Measurements from ENCODE around the gene PRR35. TPM values are rescaled to one million over a fixed set of nuclear protein-coding genes. Genes with fewer than 3 reads are reported as not detected.

Gene PRR35
- total RNA-seq, 6 donors from 2014 or later = not detected

GRCh38 chr16:578232-578869 lies 18.2 kb downstream of the PRR35 start:
- ATAC-seq (ENCODE audit: low FRiP score in 2 of 2) (no peak), DNase-seq (peak in 1 of 2 donors; percentile 78)
- WGBS, 2 donors = 83 to 89% methylated on average over 8 to 13 of the region's 24 CpGs

GRCh38 chr16:578870-579405 lies 18.7 kb downstream of the PRR35 start:
- ATAC-seq (ENCODE audit: low FRiP score in 2 of 2) (peak; percentile 77 to 90), DNase-seq (peak; percentile 71 to 93)
- no peak overlapping the region for H3K27ac ChIP-seq
- peak overlapping the region in 2 of 4 donors; percentile 14 to 37 for H3K4me3 ChIP-seq
- WGBS, 2 donors = 41 to 90% methylated on average over 2 to 29 of the region's 34 CpGs
- H3K4me1 ChIP-seq = peaks cover 7 to 8% (median 7%) of the 10 kb centered on the region in 4 donors
- H3K27me3 ChIP-seq = no peaks in the 10 kb centered on the region
- no peaks in the 10 kb centered on the region for H3K9me3 ChIP-seq
- TF ChIP-seq POLR2A (IDR thresholded peaks at IDR 0.05) (no peak), POLR2AphosphoS5 (IDR thresholded peaks at IDR 0.05) (no peak)
- TF ChIP-seq, protein P1, sequence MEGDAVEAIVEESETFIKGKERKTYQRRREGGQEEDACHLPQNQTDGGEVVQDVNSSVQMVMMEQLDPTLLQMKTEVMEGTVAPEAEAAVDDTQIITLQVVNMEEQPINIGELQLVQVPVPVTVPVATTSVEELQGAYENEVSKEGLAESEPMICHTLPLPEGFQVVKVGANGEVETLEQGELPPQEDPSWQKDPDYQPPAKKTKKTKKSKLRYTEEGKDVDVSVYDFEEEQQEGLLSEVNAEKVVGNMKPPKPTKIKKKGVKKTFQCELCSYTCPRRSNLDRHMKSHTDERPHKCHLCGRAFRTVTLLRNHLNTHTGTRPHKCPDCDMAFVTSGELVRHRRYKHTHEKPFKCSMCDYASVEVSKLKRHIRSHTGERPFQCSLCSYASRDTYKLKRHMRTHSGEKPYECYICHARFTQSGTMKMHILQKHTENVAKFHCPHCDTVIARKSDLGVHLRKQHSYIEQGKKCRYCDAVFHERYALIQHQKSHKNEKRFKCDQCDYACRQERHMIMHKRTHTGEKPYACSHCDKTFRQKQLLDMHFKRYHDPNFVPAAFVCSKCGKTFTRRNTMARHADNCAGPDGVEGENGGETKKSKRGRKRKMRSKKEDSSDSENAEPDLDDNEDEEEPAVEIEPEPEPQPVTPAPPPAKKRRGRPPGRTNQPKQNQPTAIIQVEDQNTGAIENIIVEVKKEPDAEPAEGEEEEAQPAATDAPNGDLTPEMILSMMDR (IDR thresholded peaks at IDR 0.05) = peak; percentile 69 to 96 (median 90)
- H3K36me3 ChIP-seq = peaks cover 5 to 39% (median 28%) of the 10 kb centered on the region in 4 donors

More at GRCh38 chr16:578232-578869, 18.2 kb downstream of the PRR35 start:
- Histone ChIP-seq H3K9me3 (no peaks in the 10 kb centered on the region), H3K27ac (no peak overlapping the region), H3K27me3 (no peaks in the 10 kb centered on the region), H3K4me3 (no peak overlapping the region), H3K36me3 (peaks cover 5 to 41% (median 31%) of the 10 kb centered on the region in 4 donors), H3K4me1 (peaks cover 7 to 8% (median 7%) of the 10 kb centered on the region in 4 donors)
- TF ChIP-seq POLR2A (IDR thresholded peaks at IDR 0.05) (no peak), EP300 (IDR thresholded peaks at IDR 0.05) (no peak), POLR2AphosphoS5 (IDR thresholded peaks at IDR 0.05) (no peak)
- TF ChIP-seq, protein P1 (IDR thresholded peaks at IDR 0.05) = no peak

- Histone ChIP-seq H3K4me1 (peaks cover 7 to 8% (median 7%) of the 10 kb centered on the region in 4 donors), H3K27me3 (no peaks in the 10 kb centered on the region), H3K36me3 (peaks cover 0 to 25% (median 14%) of the 10 kb centered on the region in 4 donors), H3K27ac (no peak overlapping the region), H3K9me3 (no peaks in the 10 kb centered on the region), H3K4me3 (no peak overlapping the region)
- ATAC-seq (ENCODE audit: low FRiP score in 2 of 2) = no peak
- WGBS, 2 donors = 93 to 94% methylated on average over 11 to 27 of the region's 27 CpGs
- no peak for TF ChIP-seq EP300 (IDR thresholded peaks at IDR 0.05)
- TF ChIP-seq, protein P1 (IDR thresholded peaks at IDR 0.05) = no peak
- TF ChIP-seq POLR2A (IDR thresholded peaks at IDR 0.05) = no peak
- no peak for TF ChIP-seq POLR2AphosphoS5 (IDR thresholded peaks at IDR 0.05)
- DNase-seq = peak in 1 of 2 donors; percentile 74
These were observed 20.1 kb downstream of the PRR35 start for GRCh38 chr16:580141-580945.

GRCh38 chr16:580946-581498 lies 20.8 kb downstream of the PRR35 start:
- peaks cover 7 to 11% (median 8%) of the 10 kb centered on the region in 4 donors for H3K4me1 ChIP-seq
- 97 to 98% methylated on average over 9 to 19 of the region's 19 CpGs for WGBS, 2 donors
- H3K36me3 ChIP-seq = peaks cover 0 to 18% (median 8%) of the 10 kb centered on the region in 4 donors
- ATAC-seq (ENCODE audit: low FRiP score in 2 of 2) (no peak), DNase-seq (no peak)
- no peak overlapping the region for H3K27ac ChIP-seq
- TF ChIP-seq POLR2A (IDR thresholded peaks at IDR 0.05) = no peak
- TF ChIP-seq, protein P1 (IDR thresholded peaks at IDR 0.05) = no peak
- no peak for TF ChIP-seq EP300 (IDR thresholded peaks at IDR 0.05)
- no peak for TF ChIP-seq POLR2AphosphoS5 (IDR thresholded peaks at IDR 0.05)
- H3K27me3 ChIP-seq = no peaks in the 10 kb centered on the region
- no peaks in the 10 kb centered on the region for H3K9me3 ChIP-seq
- no peak overlapping the region for H3K4me3 ChIP-seq

All from upper lobe of left lung (tissue), 6 donors.